Natural killer cell (primary cell): ENCODE results near the gene SH3GL3. TPM values are rescaled to one million over a fixed set of nuclear protein-coding genes. Genes with fewer than 3 reads are reported as not detected.

ENCODE experiments used
- ATAC-seq, 3 donors: fragments of 150-1000 bp in 2 of 3; fragments of 200-7000 bp in 1 of 3; cut with Tn5 transposase; 1 replicate in 1 of 3; 2 replicates in 2 of 3; pipeline ENCODE4 v1.10.0; 2021; ENCODE audit warnings: mild to moderate bottlenecking in 2 of 3, moderate library complexity in 2 of 3
- DNase-seq, 2 donors: peaks; one replicate each; pipeline versions ENCODE4 v3.0.0 to v3.0.0-alpha.2; 2013 to 2021; ENCODE audit warnings: mixed read lengths in 1 of 2
- H3K27ac ChIP-seq: one replicate; pipeline ENCODE4 v1.5.1; 2013; ENCODE audit warnings: mild to moderate bottlenecking, low read length
- H3K27me3 ChIP-seq: one replicate; pipeline ENCODE4 v1.6.1; 2013; ENCODE audit warnings: low read length; ENCODE audit not compliant: control insufficient read depth, insufficient read depth
- H3K36me3 ChIP-seq: one replicate; pipeline ENCODE4 v1.6.1; 2013; ENCODE audit warnings: low read length; ENCODE audit not compliant: control insufficient read depth, insufficient read depth
- H3K4me1 ChIP-seq: one replicate; pipeline ENCODE4 v1.6.1; 2013; ENCODE audit warnings: low read length; ENCODE audit not compliant: control insufficient read depth, insufficient read depth
- H3K4me3 ChIP-seq: one replicate; pipeline ENCODE4 v1.5.1; 2013; ENCODE audit warnings: low read length
- H3K9me3 ChIP-seq: one replicate; pipeline ENCODE4 v1.6.1; 2013; ENCODE audit warnings: low read length; ENCODE audit not compliant: control insufficient read depth, insufficient read depth
- H3K27ac Mint-ChIP-seq, 2 donors: one replicate each; pipeline ENCODE4 v1.8.0; 2022; ENCODE audit warnings: mild to moderate bottlenecking in 2 of 2, mixed read lengths in 2 of 2, moderate library complexity in 1 of 2
- H3K27me3 Mint-ChIP-seq, 2 donors: one replicate each; pipeline ENCODE4 v1.8.0; 2022; ENCODE audit warnings: low read depth in 2 of 2, mixed read lengths in 2 of 2
- H3K36me3 Mint-ChIP-seq: one replicate; pipeline ENCODE4 v1.8.0; 2022; ENCODE audit warnings: mixed read lengths
- H3K4me1 Mint-ChIP-seq, 2 donors: one replicate each; pipeline ENCODE4 v1.8.0; 2022; ENCODE audit warnings: mixed read lengths in 2 of 2
- H3K4me3 Mint-ChIP-seq: one replicate; pipeline ENCODE4 v1.8.0; 2022; ENCODE audit warnings: mild to moderate bottlenecking, moderate library complexity, mixed read lengths
- H3K9me3 Mint-ChIP-seq, 2 donors: one replicate each; pipeline ENCODE4 v1.8.0; 2022; ENCODE audit warnings: mixed read lengths in 2 of 2
- WGBS: methylation state at CpG from one replicate; pipeline ENCODE4 v1.1.7; 2013; ENCODE audit warnings: missing lambda C conversion rate; ENCODE audit not compliant: insufficient coverage; 5-methylcytosine and 5-hydroxymethylcytosine counted together
- intact Hi-C: fragments of 100-400 bp; cut with micrococcal nuclease; formaldehyde crosslinking; loops from one replicate; pipeline ENCODE4 v1.14.2; 2022
- total RNA-seq, 4 donors: library from RNA; stranded (reverse); fragments of 120-200 nt in 1 of 4; gene quantifications; one replicate each; pipeline versions ENCODE4 v1.2.3 to v1.2.4, GENCODE V29; 2013 to 2022
- TF ChIP-seq, protein P1 (sequence below): fragments of 200-600 bp; IDR thresholded peaks from one replicate; pipeline ENCODE4 v1.8.0; 2022; ENCODE audit warnings: antibody characterized with exemption

Gene SH3GL3, protein sequence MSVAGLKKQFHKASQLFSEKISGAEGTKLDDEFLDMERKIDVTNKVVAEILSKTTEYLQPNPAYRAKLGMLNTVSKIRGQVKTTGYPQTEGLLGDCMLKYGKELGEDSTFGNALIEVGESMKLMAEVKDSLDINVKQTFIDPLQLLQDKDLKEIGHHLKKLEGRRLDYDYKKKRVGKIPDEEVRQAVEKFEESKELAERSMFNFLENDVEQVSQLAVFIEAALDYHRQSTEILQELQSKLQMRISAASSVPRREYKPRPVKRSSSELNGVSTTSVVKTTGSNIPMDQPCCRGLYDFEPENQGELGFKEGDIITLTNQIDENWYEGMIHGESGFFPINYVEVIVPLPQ
- total RNA-seq = not detected
- total RNA-seq (2013) = not detected

DNA sequence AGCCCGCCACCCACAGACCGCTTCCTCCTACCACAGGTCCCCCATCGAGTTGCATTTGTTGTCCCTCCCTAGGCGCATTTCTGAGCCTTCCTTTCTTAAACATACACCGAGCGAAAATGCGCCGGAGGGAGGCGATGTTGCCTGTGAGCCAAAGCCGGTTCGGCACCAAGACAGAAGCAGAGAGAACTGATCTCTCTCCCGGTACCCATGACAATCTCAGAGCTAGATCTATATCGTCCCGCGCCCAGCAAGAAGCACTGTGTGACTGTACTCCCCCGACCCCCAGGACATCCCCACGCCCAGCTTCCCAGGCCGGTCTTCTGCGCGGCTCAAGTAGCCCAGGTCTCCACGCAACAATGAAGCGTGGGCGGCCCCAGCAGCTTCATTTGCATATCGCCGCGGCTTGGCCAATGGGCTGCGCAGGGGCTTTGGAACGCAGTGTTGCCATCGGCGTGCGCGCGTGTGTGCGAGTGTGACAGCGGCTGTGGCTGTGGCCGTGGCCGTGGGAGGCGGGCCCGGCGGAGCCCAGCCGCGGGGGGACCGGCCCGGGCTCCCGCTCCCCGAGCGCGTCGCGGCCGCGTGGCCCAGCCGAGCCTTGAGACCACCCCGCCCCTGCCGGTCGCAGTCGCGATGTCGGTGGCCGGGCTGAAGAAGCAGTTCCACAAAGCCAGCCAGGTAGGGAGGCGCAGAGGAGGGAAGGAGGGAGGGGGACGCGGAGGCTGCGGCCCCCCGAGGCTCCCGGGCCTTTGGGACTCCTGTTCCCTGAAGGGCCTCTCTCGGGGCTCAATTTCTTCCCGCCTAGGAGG lies at the start of gene SH3GL3:
SH3GL3 (plus strand) TSS at position 438 of the 806 bp plus-strand sequence; CDS start at position 631, 193 bp downstream.
- peak; percentile 22 to 49 for DNase-seq
- Histone ChIP-seq H3K4me3 (peak within 1 kb of the TSS; percentile 10), H3K27ac (no peak within 1 kb of the TSS), H3K9me3 (no peaks in the 10 kb centered on the region), H3K36me3 (no peaks in the 10 kb centered on the region), H3K4me1 (peaks cover 16% of the 10 kb centered on the region), H3K27me3 (peaks cover 3% of the 10 kb centered on the region)
- H3K4me1 Mint-ChIP-seq = peaks cover 5 to 11% of the 10 kb centered on the region in 2 donors
- peak within 1 kb of the TSS; percentile 87 for H3K4me3 Mint-ChIP-seq
- intact Hi-C loops = no loop called here
- TF ChIP-seq, protein P1, sequence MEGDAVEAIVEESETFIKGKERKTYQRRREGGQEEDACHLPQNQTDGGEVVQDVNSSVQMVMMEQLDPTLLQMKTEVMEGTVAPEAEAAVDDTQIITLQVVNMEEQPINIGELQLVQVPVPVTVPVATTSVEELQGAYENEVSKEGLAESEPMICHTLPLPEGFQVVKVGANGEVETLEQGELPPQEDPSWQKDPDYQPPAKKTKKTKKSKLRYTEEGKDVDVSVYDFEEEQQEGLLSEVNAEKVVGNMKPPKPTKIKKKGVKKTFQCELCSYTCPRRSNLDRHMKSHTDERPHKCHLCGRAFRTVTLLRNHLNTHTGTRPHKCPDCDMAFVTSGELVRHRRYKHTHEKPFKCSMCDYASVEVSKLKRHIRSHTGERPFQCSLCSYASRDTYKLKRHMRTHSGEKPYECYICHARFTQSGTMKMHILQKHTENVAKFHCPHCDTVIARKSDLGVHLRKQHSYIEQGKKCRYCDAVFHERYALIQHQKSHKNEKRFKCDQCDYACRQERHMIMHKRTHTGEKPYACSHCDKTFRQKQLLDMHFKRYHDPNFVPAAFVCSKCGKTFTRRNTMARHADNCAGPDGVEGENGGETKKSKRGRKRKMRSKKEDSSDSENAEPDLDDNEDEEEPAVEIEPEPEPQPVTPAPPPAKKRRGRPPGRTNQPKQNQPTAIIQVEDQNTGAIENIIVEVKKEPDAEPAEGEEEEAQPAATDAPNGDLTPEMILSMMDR = no peak
- H3K27ac Mint-ChIP-seq = peak within 1 kb of the TSS in 1 of 2 donors; percentile 80
- no peaks in the 10 kb centered on the region for H3K9me3 Mint-ChIP-seq
- ATAC-seq = peak; percentile 77 to 93 (median 88)
- 1% methylated on average over 65 of the region's 68 CpGs for WGBS
- H3K36me3 Mint-ChIP-seq = no peaks in the 10 kb centered on the region
- peaks cover 34 to 53% of the 10 kb centered on the region in 2 donors for H3K27me3 Mint-ChIP-seq

DNA sequence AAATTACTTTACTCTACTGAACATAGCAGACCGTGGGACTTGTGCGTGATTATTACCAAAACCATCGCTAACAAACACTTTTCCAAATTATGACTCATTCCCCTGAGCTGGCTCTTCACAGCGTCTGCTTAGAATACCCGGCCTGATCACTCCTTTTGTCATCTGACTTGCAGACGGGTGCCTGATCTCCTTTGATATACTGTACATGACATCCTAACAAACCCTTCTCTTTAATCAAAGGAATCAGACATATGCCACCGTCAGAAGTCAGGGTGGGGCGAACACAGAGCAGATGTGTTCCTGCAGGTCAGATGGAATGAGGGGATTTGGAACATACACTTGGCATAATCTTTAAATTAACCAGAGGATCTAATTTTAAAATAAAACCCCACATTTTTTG lies 48.5 kb upstream of the SH3GL3 start:
- Mint-ChIP-seq H3K36me3 (no peaks in the 10 kb centered on the region), H3K4me1 (no peaks in the 10 kb centered on the region), H3K27ac (no peak overlapping the region), H3K9me3 (no peaks in the 10 kb centered on the region), H3K27me3 (peaks cover 12 to 15% of the 10 kb centered on the region in 2 donors), H3K4me3 (no peak overlapping the region)
- no peak overlapping the region for H3K4me3 ChIP-seq
- DNase-seq = no peak
- 90% methylated on average over 8 of the region's 8 CpGs for WGBS
- no peak for ATAC-seq
- intact Hi-C loops = no loop called here
- H3K27me3 ChIP-seq = no peaks in the 10 kb centered on the region
- H3K9me3 ChIP-seq = no peaks in the 10 kb centered on the region
- TF ChIP-seq, protein P1 = no peak
- no peak overlapping the region for H3K27ac ChIP-seq
- no peaks in the 10 kb centered on the region for H3K4me1 ChIP-seq
- H3K36me3 ChIP-seq = no peaks in the 10 kb centered on the region

DNA sequence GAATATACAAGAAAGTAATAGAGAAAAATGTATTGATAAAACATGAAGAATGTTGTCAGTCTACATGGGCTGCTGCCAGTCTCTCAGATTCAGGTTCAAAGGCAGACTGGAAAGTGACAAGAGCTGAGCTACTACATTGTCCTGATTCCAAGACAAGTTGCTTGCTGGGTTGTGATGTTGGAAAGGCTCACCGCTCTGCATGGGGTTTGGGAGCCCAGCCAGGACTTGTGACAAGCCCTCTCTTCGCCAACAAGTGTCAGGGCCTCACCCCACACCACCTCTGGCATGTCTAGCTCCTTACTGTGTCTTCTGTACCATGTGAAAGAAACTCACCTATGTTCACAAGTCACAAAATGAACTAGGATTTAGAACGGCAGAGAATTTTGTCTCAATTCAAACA lies 43.0 kb upstream of the SH3GL3 start:
- peaks cover 13 to 22% of the 10 kb centered on the region in 2 donors for H3K27me3 Mint-ChIP-seq
- ATAC-seq (no peak), DNase-seq (no peak)
- no peak overlapping the region for H3K4me3 ChIP-seq
- H3K36me3 ChIP-seq = no peaks in the 10 kb centered on the region
- intact Hi-C loops = no loop called here
- no peak overlapping the region for H3K27ac ChIP-seq
- no peak overlapping the region for H3K27ac Mint-ChIP-seq
- no peaks in the 10 kb centered on the region for H3K9me3 Mint-ChIP-seq
- WGBS = 93% methylated on average over 3 of the region's 3 CpGs
- no peaks in the 10 kb centered on the region for H3K9me3 ChIP-seq
- H3K4me1 Mint-ChIP-seq = no peaks in the 10 kb centered on the region
- no peak overlapping the region for H3K4me3 Mint-ChIP-seq
- no peaks in the 10 kb centered on the region for H3K4me1 ChIP-seq
- H3K36me3 Mint-ChIP-seq = no peaks in the 10 kb centered on the region
- TF ChIP-seq, protein P1 = no peak
- H3K27me3 ChIP-seq = no peaks in the 10 kb centered on the region
